ENCODE measurements around the gene HPCAL1. TPM values are rescaled to one million over a fixed set of nuclear protein-coding genes. Genes with fewer than 3 reads are reported as not detected.

HPCAL1 gene
- total and polyA plus RNA-seq, 2 of the 8 experiments (the other 6 are each of a cell fraction or from before 2014, with no cell fraction given), result 5.8 to 8.6 TPM

DNA sequence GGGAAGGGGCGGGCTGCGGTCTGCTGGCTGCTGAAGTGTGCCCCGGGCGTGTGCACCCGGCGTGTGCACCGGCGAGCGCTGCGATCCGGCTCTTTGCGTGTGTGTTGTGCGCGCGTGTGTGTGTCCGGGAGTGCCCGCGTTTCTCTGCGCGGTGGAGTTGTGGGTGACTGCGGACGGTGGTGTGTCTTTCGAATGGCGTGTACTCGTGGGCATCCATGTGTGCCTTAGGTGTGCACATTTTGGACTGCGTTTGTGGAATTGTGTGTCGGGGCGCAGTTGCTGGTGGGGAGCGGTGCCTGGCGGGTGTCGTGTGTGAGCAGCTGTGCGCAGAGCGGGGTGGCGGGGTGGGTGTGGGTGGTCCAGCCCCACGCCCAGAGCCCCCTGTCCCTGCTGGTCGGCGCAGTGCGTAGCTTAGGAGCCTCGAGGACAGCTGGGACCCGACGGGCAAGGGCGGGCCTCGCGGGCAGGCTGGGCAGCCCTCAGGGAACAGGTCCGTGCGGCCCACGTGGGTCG lies 533 bp downstream of the HPCAL1 start:
- Histone ChIP-seq H4K91ac (replicated peaks; ENCODE audit: insufficient read length, low read length) (no peak overlapping the region), H3K18ac (ENCODE audit: extremely low read depth, low read length) (no peak overlapping the region), H3K9me3 (ENCODE audit: insufficient read depth in 2 of 2, low read depth in 1 of 2, low read length in 1 of 2) (no peaks in the 10 kb centered on the region), H3K23ac (ENCODE audit: insufficient read length) (no peak overlapping the region), H2BK5ac (ENCODE audit: low read depth, low read length) (peak overlapping the region; percentile 35; the same call in 1 of the 2 replicates), H3K14ac (ENCODE audit: insufficient read length) (no peak overlapping the region), H3K4ac (replicated peaks; ENCODE audit: insufficient read length, low read depth, low read length) (no peak overlapping the region), H2BK120ac (replicated peaks; ENCODE audit: low read depth, low read length) (no peak overlapping the region), H2AK5ac (ENCODE audit: low read depth, low read length) (no peak overlapping the region), H3K9ac (replicated peaks in 1 of 4; ENCODE audit: extremely low read depth in 1 of 4, low read depth in 3 of 4, low read length in 3 of 4) (peak overlapping the region in 3 of 4 experiments; percentile 13 to 35 (median 18); a peak in 3 of 7 replicates), H3K4me1 (replicated peaks in 1 of 4; ENCODE audit: control insufficient read depth in 3 of 4, insufficient read depth in 4 of 4, low read length in 3 of 4) (peaks cover 0 to 10% (median 8%) of the 10 kb centered on the region in 4 experiments; a peak in 6 of 7 replicates), H3K27me3 (replicated peaks in 1 of 4; ENCODE audit: control insufficient read depth in 3 of 4, extremely low read depth in 1 of 4, insufficient read depth in 3 of 4, low read length in 3 of 4) (peaks cover 11 to 41% (median 32%) of the 10 kb centered on the region in 4 experiments), H2BK12ac (ENCODE audit: low read depth, low read length) (no peak overlapping the region), H4K20me1 (replicated peaks in 1 of 2; ENCODE audit: control insufficient read depth in 1 of 2, insufficient read depth in 2 of 2, low read length in 2 of 2) (peaks cover 4 to 8% of the 10 kb centered on the region in 2 experiments), H3K23me2 (ENCODE audit: low read depth, low read length) (peaks cover 19% of the 10 kb centered on the region), H3K56ac (replicated peaks; ENCODE audit: insufficient read length, low read depth, low read length) (no peak overlapping the region), H2BK20ac (ENCODE audit: low read length) (no peak overlapping the region), H3K79me1 (ENCODE audit: low read depth, low read length) (0 out of 2 replicates have a peak, but pooled peaks cover 3% of the 10 kb centered on the region), H2BK15ac (ENCODE audit: low read length) (no peak overlapping the region), H3K79me2 (ENCODE audit: control insufficient read depth in 1 of 2, insufficient read depth in 2 of 2, low read length in 2 of 2) (no peaks in the 10 kb centered on the region), H4K5ac (ENCODE audit: insufficient read length, low read depth, low read length) (no peak overlapping the region), H3K4me3 (ENCODE audit: extremely low read depth in 1 of 4, insufficient read depth in 2 of 4, low read depth in 3 of 4, low read length in 4 of 4) (peak overlapping the region; percentile 42 to 63 (median 49)), H3K27ac (ENCODE audit: low read depth, low read length) (no peak overlapping the region), H2AFZ (ENCODE audit: low read length) (no peak overlapping the region), H3K36me3 (ENCODE audit: control insufficient read depth in 2 of 4, insufficient read depth in 4 of 4, low read length in 3 of 4) (no peaks in the 10 kb centered on the region), H4K8ac (ENCODE audit: extremely low read depth, insufficient read depth, low read length) (no peak overlapping the region; the same call in 1 of the 2 replicates), H3K4me2 (ENCODE audit: insufficient read depth in 1 of 2, low read depth in 2 of 2, low read length in 2 of 2) (peak overlapping the region; percentile 79 to 94)
- WGBS, 2 experiments (ENCODE audit: extremely low coverage in 1 of 2, insufficient coverage in 1 of 2, insufficient read length in 1 of 2, insufficient replicate concordance in 2 of 2, low coverage in 1 of 2, low lambda C conversion rate in 2 of 2, missing lambda C conversion rate in 1 of 2), result 2% methylated on average over 26 of the region's 48 CpGs; no CpG with 5 or more reads in 1 of the 2 experiments
- DNase-seq (ENCODE audit: low read depth in 1 of 2, low spot score in 2 of 2) (no peak), FAIRE-seq (no peak)
- peak; percentile 92; the same call in 1 of the 2 replicates for TF ChIP-seq KDM1A (IDR thresholded peaks at IDR 0.05; ENCODE audit: borderline replicate concordance, low read length)
- peak; percentile 44; the same call in 1 of the 2 replicates for TF ChIP-seq RBBP5 (IDR thresholded peaks at IDR 0.05; ENCODE audit: borderline replicate concordance, low read depth, low read length)
- TF ChIP-seq HDAC6 (IDR thresholded peaks at IDR 0.05; ENCODE audit: low read depth, low read length), result no peak
- peak; percentile 48 for TF ChIP-seq RNF2 (IDR thresholded peaks at IDR 0.05; ENCODE audit: borderline replicate concordance, low read depth, low read length, missing control alignments, poor library complexity, severe bottlenecking)
- peak; percentile 69 for TF ChIP-seq EZH2 (IDR thresholded peaks at IDR 0.05; ENCODE audit: low read depth, low read length, severe bottlenecking)
- TF ChIP-seq SUZ12 (IDR thresholded peaks at IDR 0.05; ENCODE audit: low read length), result peak; percentile 26; the same call in 1 of the 2 replicates
- 0 out of 2 replicates have a peak, but pooled peaks have one; percentile 8 for TF ChIP-seq GABPA (IDR thresholded peaks at IDR 0.05; ENCODE audit: borderline replicate concordance, insufficient read depth, low read length)
- no peak for TF ChIP-seq E2F6 (IDR thresholded peaks at IDR 0.05)
- TF ChIP-seq KDM4A (IDR thresholded peaks at IDR 0.05; ENCODE audit: low read depth, low read length, severe bottlenecking), result peak; percentile 70
- TF ChIP-seq SIN3A (conservative IDR thresholded peaks at IDR 0.05 in 1 of 2, IDR thresholded peaks at IDR 0.05 in 1 of 2; ENCODE audit: low read depth in 1 of 2, low read length in 2 of 2), result 0 out of 4 replicates have a peak, but pooled peaks of 1 of the 2 experiments have one; percentile 36
- CTCF ChIA-PET (ENCODE audit: partially characterized antibody), result interaction anchor here (0.8 to 4.8 kb wide), 22 partner anchors 11 to 167 kb away, joined by 3 to 48 read pairs (median 4); no protein-coding TSS in a partner anchor
- POLR2A ChIA-PET (ENCODE audit: partially characterized antibody), result interaction anchor here (1.6 kb wide), 1 partner anchor 16 kb away, joined by 5 read pairs; no protein-coding TSS in a partner anchor
